HepG2 (cell line): ENCODE results near the gene FGFR3. TPM values are rescaled to one million over a fixed set of nuclear protein-coding genes. Genes with fewer than 3 reads are reported as not detected.

Experiments
- BORCS8-MEF2B ChIP-seq: sonication (generic); formaldehyde crosslinking; IDR thresholded peaks from 2 replicates; pipeline ENCODE4 v1.8.0; 2022; ENCODE audit warnings: mild to moderate bottlenecking, missing genetic modification reagents
- FOXJ3 ChIP-seq: sonication (generic); formaldehyde crosslinking; IDR thresholded peaks from 2 replicates; pipeline ENCODE4 v1.4.0; 2020; ENCODE audit warnings: missing genetic modification reagents, mild to moderate bottlenecking, borderline replicate concordance
- KAT8 ChIP-seq: IDR thresholded peaks from 2 replicates; pipeline ENCODE4 v1.6.1; 2016; ENCODE audit warnings: missing genetic modification reagents, missing compliant biosample characterization
- NR2F2 ChIP-seq: IDR thresholded peaks from 2 replicates; pipeline ENCODE4 v1.6.1; 2012; ENCODE audit warnings: low read depth, inconsistent platforms, borderline replicate concordance
- PHB2 ChIP-seq: fragments of 450-650 bp; IDR thresholded peaks from 2 replicates; pipeline ENCODE4 v1.6.1; 2018; ENCODE audit not compliant: partially characterized antibody
- RNF2 ChIP-seq: fragments of 450-650 bp; conservative IDR thresholded peaks from 2 replicates; pipeline ENCODE4 v1.6.1; 2016; ENCODE audit warnings: low read depth
- SIX1 ChIP-seq: sonication (generic); formaldehyde crosslinking; IDR thresholded peaks from 2 replicates; pipeline ENCODE4 v1.4.0; 2020; ENCODE audit warnings: missing genetic modification reagents, borderline replicate concordance
- SP5 ChIP-seq: IDR thresholded peaks from 2 replicates; pipeline ENCODE4 v1.6.1; 2016; ENCODE audit warnings: low read depth, borderline replicate concordance
- TMF1 ChIP-seq: sonication (generic); formaldehyde crosslinking; IDR thresholded peaks from 2 replicates; pipeline ENCODE4 v1.8.1; 2022; ENCODE audit warnings: low read depth, missing genetic modification reagents
- ZFYVE20 ChIP-seq: sonication (generic); formaldehyde crosslinking; IDR thresholded peaks from 2 replicates; pipeline ENCODE4 v1.8.0; 2023; ENCODE audit warnings: low read depth, mild to moderate bottlenecking, moderate library complexity, missing genetic modification reagents, borderline replicate concordance
- ZNF12 ChIP-seq: sonication (generic); formaldehyde crosslinking; IDR thresholded peaks from 2 replicates; pipeline ENCODE4 v1.5.0; 2020; ENCODE audit warnings: missing genetic modification reagents
- ZNF577 ChIP-seq: sonication (generic); formaldehyde crosslinking; IDR thresholded peaks from 2 replicates; pipeline ENCODE4 v1.4.0; 2020; ENCODE audit warnings: mild to moderate bottlenecking, low read depth, missing genetic modification reagents, borderline replicate concordance
- polyA plus RNA-seq, 8 experiments: library from polyadenylated mRNA; depleted of rRNA in 3 of 8; stranded (reverse) in 7 of 8; unstranded in 1 of 8; fragments of >200 nt; fragmentation: Illumina TruSeq in 4 of 8; extraction: Trizol in 4 of 8; gene quantifications; 2 replicates each; pipeline versions ENCODE4 v1.2.1 to v1.2.3, GENCODE V29; 2011 to 2016; ENCODE audit warnings: low read depth in 4 of 8, missing spikeins in 1 of 8, mixed read lengths in 1 of 8; ENCODE audit not compliant: insufficient read depth in 1 of 8
- total RNA-seq, 5 experiments: library from RNA; depleted of rRNA; stranded (reverse); fragments of >200 nt; fragmentation: Illumina TruSeq; extraction: Trizol; gene quantifications; 2 replicates each; pipeline ENCODE4 v1.2.3, GENCODE V29; 2016; ENCODE audit warnings: low read depth in 1 of 5
- TF ChIP-seq, protein P1 (sequence below): sonication (generic); IDR thresholded peaks from 2 replicates; pipeline ENCODE4 v1.6.1; 2016; ENCODE audit warnings: low read depth, borderline replicate concordance
- TF ChIP-seq, protein P2 (sequence below): sonication (generic); formaldehyde crosslinking; IDR thresholded peaks from 2 replicates; pipeline ENCODE4 v1.4.0; 2020; ENCODE audit warnings: missing genetic modification reagents
- TF ChIP-seq, protein P3 (sequence below): sonication (generic); formaldehyde crosslinking; IDR thresholded peaks from 2 replicates; pipeline ENCODE4 v1.4.0; 2020; ENCODE audit warnings: missing genetic modification reagents, borderline replicate concordance
- TF ChIP-seq, protein P4 (sequence below): sonication (generic); formaldehyde crosslinking; IDR thresholded peaks from 2 replicates; pipeline ENCODE4 v1.4.0; 2020; ENCODE audit warnings: mild to moderate bottlenecking, missing genetic modification reagents
- TF ChIP-seq, protein P5 (sequence below): IDR thresholded peaks from 2 replicates; pipeline ENCODE4 v1.6.1; 2018; ENCODE audit warnings: missing genetic modification reagents, mild to moderate bottlenecking, missing compliant biosample characterization

FGFR3 gene
- total and polyA plus RNA-seq, 2 of the 13 experiments (the other 11 are each of a cell fraction or from before 2014, with no cell fraction given): 103 to 109 TPM

DNA sequence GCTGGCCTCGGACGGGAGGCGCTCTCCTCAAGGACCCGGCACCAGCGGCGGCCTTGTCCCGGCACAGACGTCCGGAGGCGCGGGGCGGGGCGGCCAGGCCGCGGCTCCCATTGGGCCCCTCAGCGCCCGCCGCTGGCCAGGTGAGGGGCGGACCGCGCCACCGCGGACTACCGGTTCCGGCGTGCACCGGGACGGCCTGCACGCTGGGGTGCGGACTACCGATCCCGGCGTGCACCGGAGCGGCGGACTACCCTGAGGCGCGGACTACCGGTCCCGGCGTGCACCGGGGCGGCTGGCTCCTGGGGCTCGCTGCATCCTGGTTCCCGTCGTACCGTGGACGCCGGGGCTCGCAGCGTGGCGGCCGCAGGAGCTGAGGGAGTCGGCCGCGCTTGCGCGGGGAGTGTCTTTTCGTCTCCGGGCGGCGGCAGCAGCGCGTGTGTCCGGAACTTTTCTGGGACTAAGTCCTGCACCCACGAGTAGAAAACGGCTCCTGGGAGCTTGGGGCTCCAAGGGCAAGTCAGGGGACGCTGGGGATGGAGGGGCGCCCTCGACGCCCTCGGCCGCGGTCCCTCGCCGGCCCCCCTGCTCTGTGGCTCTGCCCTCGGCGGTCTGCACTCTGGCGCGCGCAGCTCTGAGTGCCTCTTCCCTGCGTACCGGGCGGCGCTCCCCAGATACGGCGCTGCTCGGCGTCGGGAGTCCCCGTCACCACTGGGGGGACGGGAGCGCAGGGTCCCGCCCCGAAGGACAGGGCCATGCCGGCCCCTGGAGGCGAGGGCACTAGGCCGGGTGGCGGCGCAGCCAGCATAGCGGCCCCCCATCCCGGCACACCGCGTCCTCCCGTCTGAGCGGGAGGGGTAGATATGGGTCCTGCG, 63.2 kb downstream of the FGFR3 start, which contains the start of gene LETM1 (continued):
- TF ChIP-seq RNF2: no peak
- TF ChIP-seq SP5 (CRISPR knock-in tag): no peak
- TF ChIP-seq, protein P1, sequence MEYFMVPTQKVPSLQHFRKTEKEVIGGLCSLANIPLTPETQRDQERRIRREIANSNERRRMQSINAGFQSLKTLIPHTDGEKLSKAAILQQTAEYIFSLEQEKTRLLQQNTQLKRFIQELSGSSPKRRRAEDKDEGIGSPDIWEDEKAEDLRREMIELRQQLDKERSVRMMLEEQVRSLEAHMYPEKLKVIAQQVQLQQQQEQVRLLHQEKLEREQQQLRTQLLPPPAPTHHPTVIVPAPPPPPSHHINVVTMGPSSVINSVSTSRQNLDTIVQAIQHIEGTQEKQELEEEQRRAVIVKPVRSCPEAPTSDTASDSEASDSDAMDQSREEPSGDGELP: peak; percentile 60; the same call in 1 of the 2 replicates
- no peak for TF ChIP-seq ZFYVE20 (CRISPR knock-in tag)
- peak; percentile 84 for TF ChIP-seq KAT8 (CRISPR knock-in tag)
- no peak for TF ChIP-seq NR2F2
- no peak for TF ChIP-seq ZNF12 (CRISPR knock-in tag)
- TF ChIP-seq TMF1 (CRISPR knock-in tag): peak; percentile 76; the same call in 1 of the 2 replicates
- TF ChIP-seq, protein P2, sequence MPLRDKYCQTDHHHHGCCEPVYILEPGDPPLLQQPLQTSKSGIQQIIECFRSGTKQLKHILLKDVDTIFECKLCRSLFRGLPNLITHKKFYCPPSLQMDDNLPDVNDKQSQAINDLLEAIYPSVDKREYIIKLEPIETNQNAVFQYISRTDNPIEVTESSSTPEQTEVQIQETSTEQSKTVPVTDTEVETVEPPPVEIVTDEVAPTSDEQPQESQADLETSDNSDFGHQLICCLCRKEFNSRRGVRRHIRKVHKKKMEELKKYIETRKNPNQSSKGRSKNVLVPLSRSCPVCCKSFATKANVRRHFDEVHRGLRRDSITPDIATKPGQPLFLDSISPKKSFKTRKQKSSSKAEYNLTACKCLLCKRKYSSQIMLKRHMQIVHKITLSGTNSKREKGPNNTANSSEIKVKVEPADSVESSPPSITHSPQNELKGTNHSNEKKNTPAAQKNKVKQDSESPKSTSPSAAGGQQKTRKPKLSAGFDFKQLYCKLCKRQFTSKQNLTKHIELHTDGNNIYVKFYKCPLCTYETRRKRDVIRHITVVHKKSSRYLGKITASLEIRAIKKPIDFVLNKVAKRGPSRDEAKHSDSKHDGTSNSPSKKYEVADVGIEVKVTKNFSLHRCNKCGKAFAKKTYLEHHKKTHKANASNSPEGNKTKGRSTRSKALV: peak; percentile 80
- TF ChIP-seq, protein P3, sequence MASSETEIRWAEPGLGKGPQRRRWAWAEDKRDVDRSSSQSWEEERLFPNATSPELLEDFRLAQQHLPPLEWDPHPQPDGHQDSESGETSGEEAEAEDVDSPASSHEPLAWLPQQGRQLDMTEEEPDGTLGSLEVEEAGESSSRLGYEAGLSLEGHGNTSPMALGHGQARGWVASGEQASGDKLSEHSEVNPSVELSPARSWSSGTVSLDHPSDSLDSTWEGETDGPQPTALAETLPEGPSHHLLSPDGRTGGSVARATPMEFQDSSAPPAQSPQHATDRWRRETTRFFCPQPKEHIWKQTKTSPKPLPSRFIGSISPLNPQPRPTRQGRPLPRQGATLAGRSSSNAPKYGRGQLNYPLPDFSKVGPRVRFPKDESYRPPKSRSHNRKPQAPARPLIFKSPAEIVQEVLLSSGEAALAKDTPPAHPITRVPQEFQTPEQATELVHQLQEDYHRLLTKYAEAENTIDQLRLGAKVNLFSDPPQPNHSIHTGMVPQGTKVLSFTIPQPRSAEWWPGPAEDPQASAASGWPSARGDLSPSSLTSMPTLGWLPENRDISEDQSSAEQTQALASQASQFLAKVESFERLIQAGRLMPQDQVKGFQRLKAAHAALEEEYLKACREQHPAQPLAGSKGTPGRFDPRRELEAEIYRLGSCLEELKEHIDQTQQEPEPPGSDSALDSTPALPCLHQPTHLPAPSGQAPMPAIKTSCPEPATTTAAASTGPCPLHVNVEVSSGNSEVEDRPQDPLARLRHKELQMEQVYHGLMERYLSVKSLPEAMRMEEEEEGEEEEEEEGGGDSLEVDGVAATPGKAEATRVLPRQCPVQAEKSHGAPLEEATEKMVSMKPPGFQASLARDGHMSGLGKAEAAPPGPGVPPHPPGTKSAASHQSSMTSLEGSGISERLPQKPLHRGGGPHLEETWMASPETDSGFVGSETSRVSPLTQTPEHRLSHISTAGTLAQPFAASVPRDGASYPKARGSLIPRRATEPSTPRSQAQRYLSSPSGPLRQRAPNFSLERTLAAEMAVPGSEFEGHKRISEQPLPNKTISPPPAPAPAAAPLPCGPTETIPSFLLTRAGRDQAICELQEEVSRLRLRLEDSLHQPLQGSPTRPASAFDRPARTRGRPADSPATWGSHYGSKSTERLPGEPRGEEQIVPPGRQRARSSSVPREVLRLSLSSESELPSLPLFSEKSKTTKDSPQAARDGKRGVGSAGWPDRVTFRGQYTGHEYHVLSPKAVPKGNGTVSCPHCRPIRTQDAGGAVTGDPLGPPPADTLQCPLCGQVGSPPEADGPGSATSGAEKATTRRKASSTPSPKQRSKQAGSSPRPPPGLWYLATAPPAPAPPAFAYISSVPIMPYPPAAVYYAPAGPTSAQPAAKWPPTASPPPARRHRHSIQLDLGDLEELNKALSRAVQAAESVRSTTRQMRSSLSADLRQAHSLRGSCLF (CRISPR knock-in tag): no peak
- 0 out of 2 replicates have a peak, but pooled peaks have one; percentile 53 for TF ChIP-seq FOXJ3
- TF ChIP-seq BORCS8-MEF2B: peak; percentile 78
- TF ChIP-seq PHB2: no peak
- TF ChIP-seq ZNF577 (CRISPR knock-in tag): no peak
- peak; percentile 33; the same call in 1 of the 2 replicates for TF ChIP-seq SIX1 (CRISPR knock-in tag)
- TF ChIP-seq, protein P4, sequence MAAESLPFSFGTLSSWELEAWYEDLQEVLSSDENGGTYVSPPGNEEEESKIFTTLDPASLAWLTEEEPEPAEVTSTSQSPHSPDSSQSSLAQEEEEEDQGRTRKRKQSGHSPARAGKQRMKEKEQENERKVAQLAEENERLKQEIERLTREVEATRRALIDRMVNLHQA (CRISPR knock-in tag): no peak
- TF ChIP-seq, protein P5, sequence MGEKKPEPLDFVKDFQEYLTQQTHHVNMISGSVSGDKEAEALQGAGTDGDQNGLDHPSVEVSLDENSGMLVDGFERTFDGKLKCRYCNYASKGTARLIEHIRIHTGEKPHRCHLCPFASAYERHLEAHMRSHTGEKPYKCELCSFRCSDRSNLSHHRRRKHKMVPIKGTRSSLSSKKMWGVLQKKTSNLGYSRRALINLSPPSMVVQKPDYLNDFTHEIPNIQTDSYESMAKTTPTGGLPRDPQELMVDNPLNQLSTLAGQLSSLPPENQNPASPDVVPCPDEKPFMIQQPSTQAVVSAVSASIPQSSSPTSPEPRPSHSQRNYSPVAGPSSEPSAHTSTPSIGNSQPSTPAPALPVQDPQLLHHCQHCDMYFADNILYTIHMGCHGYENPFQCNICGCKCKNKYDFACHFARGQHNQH (CRISPR knock-in tag): peak; percentile 26; the same call in 1 of the 2 replicates
